ENCODE measurements around the gene SHC2. TPM values are rescaled to one million over a fixed set of nuclear protein-coding genes. Genes with fewer than 3 reads are reported as not detected.
A peak's percentile ranks its signal among the peaks of the same experiment; 100 is the strongest.
"Not testable (repeated sequence)": the region's sequence is repeated elsewhere in the genome, so short reads cannot be mapped to it uniquely, and the experiment has no call there.

The SHC2 gene
- total RNA-seq, 2 donors from 2014 or later = 10.7 to 19.4 TPM

GRCh38 chr19:413756-414420 is 46.9 kb downstream of the SHC2 start:
- peak; percentile 6 for DNase-seq
- intact Hi-C loops (cut with DNase I) = no loop called here
- no peak for ATAC-seq

- peak; percentile 18 for DNase-seq
- intact Hi-C loops (cut with DNase I) = no loop called here
Observed at GRCh38 chr19:412356-413355, 48.2 kb downstream of the SHC2 start.

GRCh38 chr19:411723-412355 is 49.0 kb downstream of the SHC2 start:
- intact Hi-C loops (cut with DNase I) = no loop called here
- no peak for ATAC-seq
- DNase-seq = no peak

More at GRCh38 chr19:412356-413355, 48.2 kb downstream of the SHC2 start:
- ATAC-seq = no peak

- DNase-seq; ATAC-seq; intact Hi-C loops (cut with DNase I): not testable (repeated sequence)
Observed at GRCh38 chr19:411121-411722, 49.6 kb downstream of the SHC2 start.

GRCh38 chr19:410243-410781 is 50.5 kb downstream of the SHC2 start:
- ATAC-seq (no peak), DNase-seq (no peak)
- intact Hi-C loops (cut with DNase I) = no loop called here

- intact Hi-C loops (cut with DNase I) = no loop called here
- peak in 1 of 2 donors; percentile 7 for ATAC-seq
- DNase-seq = no peak
Observed at GRCh38 chr19:409516-410242, 51.2 kb downstream of the SHC2 start.

- peak; percentile 58 to 60 for ATAC-seq
- DNase-seq = peak; percentile 29
- intact Hi-C loops (cut with DNase I) = no loop called here
Observed at GRCh38 chr19:408902-409515, 51.8 kb downstream of the SHC2 start, which contains the start of gene C2CD4C. Gene C2CD4C, minus strand, starts transcription at chr19:409147. Its CDS starts 786 bp downstream, at chr19:408361.

GRCh38 chr19:408441-408901 is 52.4 kb downstream of the SHC2 start:
- intact Hi-C loops (cut with DNase I) = no loop called here
- ATAC-seq = peak in 1 of 2 donors; percentile 5
- DNase-seq = no peak

- intact Hi-C loops (cut with DNase I) = no loop called here
- ATAC-seq (no peak), DNase-seq (no peak)
Observed at GRCh38 chr19:407511-408440, 53.1 kb downstream of the SHC2 start.

- ATAC-seq (no peak), DNase-seq (no peak)
- intact Hi-C loops (cut with DNase I) = no loop called here
Observed at GRCh38 chr19:406971-407510, 53.8 kb downstream of the SHC2 start.

GRCh38 chr19:406135-406781 is 54.6 kb downstream of the SHC2 start:
- no peak for ATAC-seq
- intact Hi-C loops (cut with DNase I) = no loop called here
- no peak for DNase-seq

GRCh38 chr19:405121-405965 is 55.5 kb downstream of the SHC2 start:
- ATAC-seq (no peak), DNase-seq (no peak)
- intact Hi-C loops (cut with DNase I) = no loop called here

GRCh38 chr19:403221-404027 is 57.4 kb downstream of the SHC2 start:
- no peak for DNase-seq
- intact Hi-C loops (cut with DNase I) = no loop called here
- no peak for ATAC-seq

GRCh38 chr19:402786-403185 is 58.0 kb downstream of the SHC2 start:
- DNase-seq (no peak), ATAC-seq (no peak)
- intact Hi-C loops (cut with DNase I) = no loop called here
